Anterior cingulate cortex (tissue), 58 donors: ENCODE measurements around the gene CPXCR1.
"Not testable (repeated sequence)": the region's sequence is repeated elsewhere in the genome, so short reads cannot be mapped to it uniquely, and the experiment has no call there.

Source experiments
- DNase-seq, 58 donors: peaks; one replicate each; lab custom pipeline; 2025; lab: John Stamatoyannopoulos, UW

Gene CPXCR1

DNA sequence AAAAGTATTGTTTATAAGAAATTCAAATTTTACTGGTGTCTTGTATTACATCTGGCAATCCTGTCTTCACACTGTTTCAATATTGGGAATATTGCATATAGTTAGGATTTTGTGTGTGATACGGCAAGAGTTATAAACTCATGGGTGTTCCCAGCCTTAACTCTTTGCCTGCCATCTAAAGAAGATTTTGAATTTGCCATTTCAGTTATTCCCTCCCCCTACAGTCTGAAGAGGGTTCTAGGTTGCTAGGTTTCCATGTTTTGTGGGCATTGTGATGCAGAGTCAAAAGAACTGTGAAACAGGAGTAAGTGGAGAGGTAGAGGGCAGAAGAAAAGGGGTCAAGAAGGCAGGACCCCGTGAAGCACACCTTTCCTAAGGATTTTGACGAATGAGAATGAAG lies at the start of gene CPXCR1:
Gene CPXCR1 (plus strand): TSS at position 301 of the 400 bp plus-strand sequence. CDS start 6,190 bp downstream, outside the sequence.
- DNase-seq, result no peak

DNA sequence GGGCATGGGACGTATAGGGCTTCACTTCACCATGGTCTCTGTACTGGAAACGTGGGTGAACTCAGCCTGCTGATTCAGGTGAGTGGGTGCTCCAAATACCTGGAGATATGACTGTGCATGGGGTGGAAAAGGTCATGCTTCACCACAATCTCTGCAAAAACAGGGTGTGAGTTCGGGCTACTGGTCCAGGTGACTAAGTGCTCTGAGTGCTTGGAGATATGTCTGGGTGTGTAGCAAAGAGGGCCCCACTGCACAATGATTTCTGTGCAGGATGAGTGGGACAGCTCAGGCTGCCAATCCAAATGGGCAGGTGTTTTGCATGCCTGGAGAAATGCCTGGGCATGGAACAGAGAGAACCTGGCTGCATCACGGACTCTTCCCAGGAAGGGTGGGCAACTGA lies 11.2 kb upstream of the CPXCR1 start:
- DNase-seq, result no peak

DNA sequence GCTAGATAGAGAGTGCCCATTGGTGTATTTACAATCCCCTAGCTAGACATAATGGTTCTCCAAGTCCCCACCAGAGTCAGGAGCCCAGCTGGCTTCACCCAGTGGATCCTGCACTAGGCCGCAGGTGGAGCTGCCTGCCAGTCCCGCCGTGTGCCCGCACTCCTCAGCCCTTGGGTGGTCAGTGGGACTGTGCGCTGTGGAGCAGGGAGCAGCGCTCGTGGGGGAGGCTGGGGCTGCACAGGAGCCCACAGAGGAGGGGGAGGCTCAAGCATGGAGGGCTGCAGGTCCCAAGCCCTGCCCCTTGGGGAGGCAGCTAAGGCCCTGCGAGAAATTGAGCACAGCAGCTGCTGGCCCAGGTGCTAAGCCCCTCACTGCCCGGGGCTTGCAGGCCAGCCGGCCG lies 810 bp upstream of the CPXCR1 start:
- DNase-seq, result not testable (repeated sequence)

DNA sequence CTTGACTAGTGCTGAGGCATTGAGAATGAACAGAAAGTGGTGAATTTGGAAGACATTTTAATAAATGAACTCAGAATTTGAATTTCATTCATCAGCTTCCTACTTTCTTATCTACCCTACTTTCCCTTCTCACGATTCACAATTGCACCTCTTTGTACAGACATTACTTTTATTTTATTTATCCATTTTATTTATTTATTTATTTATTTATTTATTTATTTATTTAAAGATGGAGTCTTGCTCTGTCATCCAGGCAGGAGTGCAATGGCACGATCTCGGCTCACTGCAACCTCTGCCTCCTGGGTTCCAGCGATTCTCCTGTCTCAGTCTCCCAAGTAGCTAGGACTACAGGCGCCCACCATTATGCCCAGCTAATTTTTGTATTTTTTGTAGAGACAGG lies 5.3 kb downstream of the CPXCR1 start:
- not testable (repeated sequence) for DNase-seq

DNA sequence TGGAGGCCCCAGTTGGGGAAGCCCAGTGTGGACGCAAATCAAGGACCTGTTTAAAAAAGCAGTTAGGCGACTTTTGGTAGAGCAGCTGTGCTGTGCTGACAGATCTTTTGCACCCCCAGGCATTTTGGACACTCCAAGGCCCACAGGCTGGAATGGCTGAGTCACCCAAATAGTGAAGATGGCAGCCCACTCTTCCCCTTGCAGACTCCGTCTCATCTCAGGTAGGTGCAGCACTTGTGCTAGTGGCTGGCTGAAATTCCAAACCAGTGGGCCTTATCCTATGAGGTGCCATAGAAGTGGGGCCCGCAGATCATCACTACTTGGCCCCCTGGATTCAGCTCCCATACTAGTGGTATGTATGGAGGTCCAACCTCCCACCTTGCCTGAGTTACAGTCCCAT lies 42.8 kb downstream of the CPXCR1 start:
- no peak for DNase-seq
